Activated T-cell treated with anti-CD3 and anti-CD28 coated beads for 1 hour (primary cell): Measurements from ENCODE around the gene KRTAP5-2.
"Not testable (repeated sequence)": the region's sequence is repeated elsewhere in the genome, so short reads cannot be mapped to it uniquely, and the experiment has no call there.

Experiments used
- DNase-seq: peaks from one replicate; pipeline ENCODE4 v3.0.0-alpha.2; 2020; ENCODE audit warnings: low read depth

The KRTAP5-2 gene

GRCh38 chr11:1628506-1629325, 30.6 kb upstream of the KRTAP5-2 start:
- peak; percentile 32 for DNase-seq

- DNase-seq, result no peak
Observed at GRCh38 chr11:1625541-1625940, 27.4 kb upstream of the KRTAP5-2 start.

- no peak for DNase-seq
Observed at GRCh38 chr11:1624621-1625020, 26.5 kb upstream of the KRTAP5-2 start.

GRCh38 chr11:1623716-1624115, 25.6 kb upstream of the KRTAP5-2 start:
- DNase-seq, result no peak

GRCh38 chr11:1622086-1622485, 24.0 kb upstream of the KRTAP5-2 start, which contains the start of gene KRTAP5-4:
KRTAP5-4 (minus strand) TSS chr11:1622138; CDS start chr11:1622093, 45 bp downstream.
- no peak for DNase-seq

- no peak for DNase-seq
Observed at GRCh38 chr11:1619449-1619848, 21.4 kb upstream of the KRTAP5-2 start.

GRCh38 chr11:1618231-1618630, 20.1 kb upstream of the KRTAP5-2 start:
- no peak for DNase-seq

- DNase-seq, result no peak
Observed at GRCh38 chr11:1608363-1608762, 10.3 kb upstream of the KRTAP5-2 start, which contains the start of gene KRTAP5-3. KRTAP5-3 (minus strand) TSS chr11:1608463; CDS start chr11:1608385, 78 bp downstream.

GRCh38 chr11:1607901-1608300, 9.8 kb upstream of the KRTAP5-2 start:
- not testable (repeated sequence) for DNase-seq

- not testable (repeated sequence) for DNase-seq
Observed at GRCh38 chr11:1607156-1607845, 9.2 kb upstream of the KRTAP5-2 start.

- DNase-seq, result not testable (repeated sequence)
Observed at GRCh38 chr11:1605923-1606322, 7.8 kb upstream of the KRTAP5-2 start.

GRCh38 chr11:1604711-1605110, 6.6 kb upstream of the KRTAP5-2 start:
- DNase-seq, result no peak

- DNase-seq, result no peak
Observed at GRCh38 chr11:1604181-1604580, 6.1 kb upstream of the KRTAP5-2 start.

GRCh38 chr11:1603629-1604028, 5.5 kb upstream of the KRTAP5-2 start:
- DNase-seq, result no peak

- DNase-seq, result not testable (repeated sequence)
Observed at GRCh38 chr11:1601663-1602062, 3.6 kb upstream of the KRTAP5-2 start.

- DNase-seq, result no peak
Observed at GRCh38 chr11:1600626-1601025, 2.5 kb upstream of the KRTAP5-2 start.

- no peak for DNase-seq
Observed at GRCh38 chr11:1598816-1599215, 722 bp upstream of the KRTAP5-2 start.

GRCh38 chr11:1598406-1598805, 312 bp upstream of the KRTAP5-2 start:
- DNase-seq, result not testable (repeated sequence)

GRCh38 chr11:1597331-1597993, 632 bp downstream of the KRTAP5-2 start:
- no peak for DNase-seq

- not testable (repeated sequence) for DNase-seq
Observed at GRCh38 chr11:1596576-1597121, 1.4 kb downstream of the KRTAP5-2 start.

GRCh38 chr11:1595994-1596575, 2.0 kb downstream of the KRTAP5-2 start:
- not testable (repeated sequence) for DNase-seq

- DNase-seq, result no peak
Observed at GRCh38 chr11:1592628-1593027, 5.5 kb downstream of the KRTAP5-2 start.
